ENCODE data around the gene C8G. TPM values are rescaled to one million over a fixed set of nuclear protein-coding genes. Genes with fewer than 3 reads are reported as not detected.

Gene C8G
- total RNA-seq, 1 donor from 2014 or later, result 0.98 TPM

GRCh38 chr9:136921718-136922117, 23.3 kb upstream of the C8G start:
- H3K36me3 Mint-ChIP-seq (ENCODE audit: low read depth), result peaks cover 8% of the 10 kb centered on the region
- DNase-seq (ENCODE audit: low read depth, low spot score), result no peak
- no peak overlapping the region for H3K27ac Mint-ChIP-seq (ENCODE audit: unreplicated experiment)
- no peak overlapping the region for H3K4me3 Mint-ChIP-seq
- no peaks in the 10 kb centered on the region for H3K9me3 Mint-ChIP-seq
- H3K27me3 Mint-ChIP-seq (ENCODE audit: low read depth), result no peaks in the 10 kb centered on the region
- TF ChIP-seq, protein P1, sequence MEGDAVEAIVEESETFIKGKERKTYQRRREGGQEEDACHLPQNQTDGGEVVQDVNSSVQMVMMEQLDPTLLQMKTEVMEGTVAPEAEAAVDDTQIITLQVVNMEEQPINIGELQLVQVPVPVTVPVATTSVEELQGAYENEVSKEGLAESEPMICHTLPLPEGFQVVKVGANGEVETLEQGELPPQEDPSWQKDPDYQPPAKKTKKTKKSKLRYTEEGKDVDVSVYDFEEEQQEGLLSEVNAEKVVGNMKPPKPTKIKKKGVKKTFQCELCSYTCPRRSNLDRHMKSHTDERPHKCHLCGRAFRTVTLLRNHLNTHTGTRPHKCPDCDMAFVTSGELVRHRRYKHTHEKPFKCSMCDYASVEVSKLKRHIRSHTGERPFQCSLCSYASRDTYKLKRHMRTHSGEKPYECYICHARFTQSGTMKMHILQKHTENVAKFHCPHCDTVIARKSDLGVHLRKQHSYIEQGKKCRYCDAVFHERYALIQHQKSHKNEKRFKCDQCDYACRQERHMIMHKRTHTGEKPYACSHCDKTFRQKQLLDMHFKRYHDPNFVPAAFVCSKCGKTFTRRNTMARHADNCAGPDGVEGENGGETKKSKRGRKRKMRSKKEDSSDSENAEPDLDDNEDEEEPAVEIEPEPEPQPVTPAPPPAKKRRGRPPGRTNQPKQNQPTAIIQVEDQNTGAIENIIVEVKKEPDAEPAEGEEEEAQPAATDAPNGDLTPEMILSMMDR (conservative IDR thresholded peaks at IDR 0.05), result no peak
- H3K4me1 Mint-ChIP-seq, result no peaks in the 10 kb centered on the region

DNA sequence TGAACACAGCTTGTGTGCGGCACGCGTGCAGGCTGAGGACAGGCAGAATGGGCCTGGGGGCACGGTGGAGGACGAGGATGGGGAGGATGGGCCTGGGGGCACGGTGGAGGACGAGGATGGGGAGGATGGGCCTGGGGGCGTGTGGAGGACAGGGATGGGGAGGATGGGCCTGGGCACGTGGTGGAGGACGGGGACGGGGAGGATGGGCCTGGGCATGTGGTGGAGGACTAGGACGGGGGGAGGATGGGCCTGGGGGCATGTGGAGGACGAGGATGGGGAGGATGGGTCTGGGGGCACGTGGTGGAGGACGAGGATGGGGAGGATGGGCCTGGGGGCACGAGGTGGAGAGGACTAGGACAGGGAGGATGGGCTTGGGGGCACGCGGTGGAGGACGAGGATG, 22.5 kb upstream of the C8G start:
- no peak for DNase-seq (ENCODE audit: low read depth, low spot score)
- Mint-ChIP-seq H3K4me1 (no peaks in the 10 kb centered on the region), H3K27me3 (ENCODE audit: low read depth) (no peaks in the 10 kb centered on the region), H3K9me3 (no peaks in the 10 kb centered on the region), H3K36me3 (ENCODE audit: low read depth) (peaks cover 5% of the 10 kb centered on the region), H3K4me3 (no peak overlapping the region), H3K27ac (ENCODE audit: unreplicated experiment) (no peak overlapping the region)
- TF ChIP-seq, protein P1 (conservative IDR thresholded peaks at IDR 0.05), result no peak

DNA sequence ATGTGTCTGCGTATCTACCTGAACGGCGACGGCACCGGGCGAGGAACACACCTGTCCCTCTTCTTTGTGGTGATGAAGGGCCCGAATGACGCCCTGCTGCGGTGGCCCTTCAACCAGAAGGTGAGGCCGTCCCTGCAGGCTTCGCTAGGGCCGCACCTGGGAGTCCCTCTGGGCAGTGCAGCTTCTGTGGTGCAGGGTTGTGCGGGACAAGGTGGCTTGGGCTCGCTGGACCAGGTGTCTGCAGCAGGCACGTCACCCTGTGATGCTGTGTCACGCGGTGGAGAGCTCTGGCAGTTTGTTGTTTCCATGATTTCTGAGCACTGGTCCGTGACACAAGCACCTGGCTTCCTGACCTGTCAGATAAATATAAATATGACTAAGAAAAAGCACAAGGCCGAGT, 21.2 kb upstream of the C8G start:
- H3K9me3 Mint-ChIP-seq, result no peaks in the 10 kb centered on the region
- no peak overlapping the region for H3K4me3 Mint-ChIP-seq
- peaks cover 5% of the 10 kb centered on the region for H3K4me1 Mint-ChIP-seq
- H3K27ac Mint-ChIP-seq (ENCODE audit: unreplicated experiment), result no peak overlapping the region
- TF ChIP-seq, protein P1 (conservative IDR thresholded peaks at IDR 0.05), result no peak
- H3K36me3 Mint-ChIP-seq (ENCODE audit: low read depth), result peaks cover 6% of the 10 kb centered on the region
- no peak for DNase-seq (ENCODE audit: low read depth, low spot score)
- no peaks in the 10 kb centered on the region for H3K27me3 Mint-ChIP-seq (ENCODE audit: low read depth)

DNA sequence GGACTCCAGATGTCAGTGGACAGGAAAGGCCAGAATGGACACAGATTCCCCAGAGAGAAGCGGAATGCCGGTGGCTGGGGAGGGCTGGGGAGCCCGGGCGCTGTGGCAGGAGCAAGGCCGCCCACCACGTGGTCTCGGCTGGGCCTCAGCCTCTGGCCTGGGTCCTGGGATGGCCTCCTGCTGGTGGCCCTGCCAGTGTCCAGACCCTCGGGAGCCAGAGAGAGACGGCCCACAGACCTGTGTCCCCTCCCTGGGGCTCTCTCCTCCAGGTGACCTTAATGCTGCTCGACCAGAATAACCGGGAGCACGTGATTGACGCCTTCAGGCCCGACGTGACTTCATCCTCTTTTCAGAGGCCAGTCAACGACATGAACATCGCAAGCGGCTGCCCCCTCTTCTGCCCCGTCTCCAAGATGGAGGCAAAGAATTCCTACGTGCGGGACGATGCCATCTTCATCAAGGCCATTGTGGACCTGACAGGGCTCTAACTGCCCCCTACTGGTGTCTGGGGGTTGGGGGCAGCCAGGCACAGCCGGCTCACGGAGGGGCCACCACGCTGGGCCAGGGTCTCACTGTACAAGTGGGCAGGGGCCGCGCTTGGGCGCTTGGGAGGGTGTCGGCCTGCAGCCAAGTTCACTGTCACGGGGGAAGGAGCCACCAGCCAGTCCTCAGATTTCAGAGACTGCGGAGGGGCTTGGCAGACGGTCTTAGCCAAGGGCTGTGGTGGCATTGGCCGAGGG, 19.5 kb upstream of the C8G start:
- H3K27ac Mint-ChIP-seq (ENCODE audit: unreplicated experiment), result no peak overlapping the region
- no peaks in the 10 kb centered on the region for H3K9me3 Mint-ChIP-seq
- no peak for DNase-seq (ENCODE audit: low read depth, low spot score)
- H3K36me3 Mint-ChIP-seq (ENCODE audit: low read depth), result peaks cover 3% of the 10 kb centered on the region
- H3K27me3 Mint-ChIP-seq (ENCODE audit: low read depth), result no peaks in the 10 kb centered on the region
- H3K4me3 Mint-ChIP-seq, result no peak overlapping the region
- TF ChIP-seq, protein P1 (conservative IDR thresholded peaks at IDR 0.05), result peak; percentile 10
- H3K4me1 Mint-ChIP-seq, result peaks cover 7% of the 10 kb centered on the region

GRCh38 chr9:136926154-136926704, 18.8 kb upstream of the C8G start:
- H3K9me3 Mint-ChIP-seq, result no peaks in the 10 kb centered on the region
- no peak for DNase-seq (ENCODE audit: low read depth, low spot score)
- H3K27ac Mint-ChIP-seq (ENCODE audit: unreplicated experiment), result no peak overlapping the region
- no peaks in the 10 kb centered on the region for H3K27me3 Mint-ChIP-seq (ENCODE audit: low read depth)
- H3K4me3 Mint-ChIP-seq, result no peak overlapping the region
- TF ChIP-seq, protein P1 (conservative IDR thresholded peaks at IDR 0.05), result no peak
- peaks cover 7% of the 10 kb centered on the region for H3K4me1 Mint-ChIP-seq
- H3K36me3 Mint-ChIP-seq (ENCODE audit: low read depth), result peaks cover 5% of the 10 kb centered on the region
